HK-2 (cell line): ENCODE data around the gene SLF2.

Experiments
- DNase-seq: peaks from one replicate; pipeline ENCODE4 v3.0.0-alpha.2; 2018; ENCODE audit not compliant: unreplicated experiment

SLF2 gene

DNA sequence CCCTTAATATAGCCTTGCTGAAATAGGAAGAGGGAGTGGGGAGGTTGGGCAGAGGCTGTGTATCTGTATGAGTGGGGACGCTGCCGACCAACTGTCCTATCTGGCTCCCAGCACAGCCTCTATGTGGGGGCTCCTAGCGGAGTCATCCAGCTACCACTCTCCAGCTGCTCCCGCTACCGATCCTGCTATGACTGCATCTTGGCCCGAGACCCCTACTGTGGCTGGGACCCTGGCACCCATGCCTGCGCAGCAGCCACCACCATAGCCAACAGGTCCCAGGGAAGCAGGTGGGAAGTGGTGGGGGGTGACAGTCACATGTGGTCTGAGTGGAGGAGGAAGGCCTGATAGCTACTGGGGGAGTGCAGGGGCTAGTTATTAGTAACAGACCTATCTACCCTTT is 67.9 kb downstream of the SLF2 start:
- no peak for DNase-seq

DNA sequence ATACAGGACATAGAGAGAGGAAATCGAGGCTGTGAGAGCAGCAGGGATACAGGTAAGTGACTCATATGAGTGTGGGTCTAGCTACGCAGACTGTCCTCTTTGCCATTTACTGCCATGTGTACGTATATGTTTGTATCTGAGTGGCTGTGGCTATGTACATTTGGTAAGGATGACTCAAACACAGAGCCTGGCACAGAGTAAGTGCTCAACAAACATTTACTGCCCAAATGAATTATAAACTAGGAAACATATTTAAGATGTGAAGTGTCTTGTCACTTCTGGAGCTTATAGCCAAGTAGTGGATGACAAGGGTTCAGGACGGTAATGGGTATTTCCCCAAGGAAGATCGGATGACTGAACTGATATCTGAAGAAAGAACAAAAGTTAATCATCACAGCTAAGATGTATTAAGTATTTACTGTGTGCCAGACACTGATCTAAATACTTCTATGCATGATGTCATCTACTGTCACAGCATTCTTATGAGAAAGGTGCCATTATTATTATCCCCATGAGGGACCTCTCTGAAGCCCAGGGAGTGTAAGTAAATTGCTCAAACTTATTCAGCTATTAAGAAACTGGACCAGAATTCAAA is 68.5 kb downstream of the SLF2 start:
- DNase-seq: peak; percentile 48

DNA sequence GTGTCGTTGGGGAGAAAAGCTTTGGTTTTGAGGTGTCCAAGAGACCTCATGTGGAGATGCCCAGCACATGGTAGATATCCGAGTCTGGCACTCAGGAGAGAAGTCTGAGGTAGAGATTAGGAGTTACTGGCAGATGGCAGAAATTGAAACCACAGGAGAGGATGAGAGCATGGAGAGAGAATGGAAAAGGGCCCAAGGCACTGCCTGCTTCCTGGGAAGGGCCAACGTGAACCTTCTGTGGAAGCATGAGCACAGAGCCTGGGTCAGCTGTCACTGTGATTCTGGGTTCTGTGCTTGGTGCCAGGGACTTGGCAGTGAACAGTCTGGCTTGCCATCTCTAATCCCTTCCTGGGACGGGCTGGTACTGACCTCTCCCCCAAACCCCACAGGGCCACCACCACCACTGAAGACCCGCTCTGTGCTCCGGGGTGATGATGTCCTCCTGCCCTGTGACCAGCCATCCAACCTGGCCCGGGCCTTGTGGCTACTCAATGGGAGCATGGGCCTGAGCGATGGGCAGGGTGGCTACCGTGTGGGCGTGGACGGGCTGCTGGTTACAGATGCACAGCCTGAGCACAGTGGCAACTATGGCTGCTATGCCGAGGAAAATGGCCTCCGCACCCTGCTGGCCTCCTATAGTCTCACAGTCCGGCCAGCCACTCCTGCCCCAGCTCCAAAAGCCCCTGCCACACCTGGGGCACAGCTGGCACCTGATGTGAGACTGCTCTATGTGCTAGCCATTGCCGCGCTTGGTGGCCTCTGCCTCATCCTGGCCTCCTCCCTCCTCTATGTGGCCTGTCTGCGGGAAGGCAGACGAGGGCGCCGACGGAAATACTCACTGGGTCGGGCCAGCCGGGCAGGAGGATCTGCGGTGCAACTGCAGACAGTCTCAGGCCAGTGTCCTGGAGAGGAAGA is 70.4 kb downstream of the SLF2 start:
- no peak for DNase-seq

DNA sequence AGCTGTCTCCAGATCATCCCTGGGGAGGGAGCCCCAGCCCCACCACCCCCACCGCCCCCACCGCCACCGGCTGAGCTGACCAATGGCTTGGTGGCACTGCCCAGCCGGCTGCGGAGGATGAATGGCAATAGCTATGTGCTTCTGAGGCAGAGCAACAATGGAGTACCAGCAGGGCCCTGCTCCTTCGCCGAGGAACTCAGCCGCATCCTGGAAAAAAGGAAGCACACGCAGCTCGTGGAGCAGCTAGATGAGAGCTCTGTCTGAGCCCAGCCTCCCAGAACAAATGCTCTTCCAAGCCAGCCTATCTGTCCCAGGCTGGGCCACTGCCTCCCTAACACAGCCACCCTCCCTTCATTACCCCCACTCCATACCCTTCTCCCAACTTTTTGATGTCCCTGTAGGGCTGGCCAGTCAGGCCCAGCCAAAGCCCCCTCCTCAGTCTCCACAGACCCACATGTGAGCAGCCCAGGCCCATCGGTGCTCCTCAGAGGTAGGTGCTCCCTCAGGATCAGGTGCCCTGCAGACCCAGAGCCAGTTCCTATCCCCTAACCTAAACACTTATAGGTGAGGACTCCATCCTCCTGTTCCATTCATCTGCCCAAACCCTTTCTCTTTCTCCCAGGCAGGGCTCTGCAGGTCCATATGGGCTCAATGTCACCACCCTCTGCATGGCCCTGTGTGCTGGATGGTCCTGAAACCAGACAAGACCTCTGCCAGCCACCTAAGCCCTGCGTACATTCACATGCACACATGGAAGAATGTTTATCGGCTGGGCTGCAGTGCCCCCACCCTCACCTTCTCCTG is 71.3 kb downstream of the SLF2 start:
- no peak for DNase-seq

DNA sequence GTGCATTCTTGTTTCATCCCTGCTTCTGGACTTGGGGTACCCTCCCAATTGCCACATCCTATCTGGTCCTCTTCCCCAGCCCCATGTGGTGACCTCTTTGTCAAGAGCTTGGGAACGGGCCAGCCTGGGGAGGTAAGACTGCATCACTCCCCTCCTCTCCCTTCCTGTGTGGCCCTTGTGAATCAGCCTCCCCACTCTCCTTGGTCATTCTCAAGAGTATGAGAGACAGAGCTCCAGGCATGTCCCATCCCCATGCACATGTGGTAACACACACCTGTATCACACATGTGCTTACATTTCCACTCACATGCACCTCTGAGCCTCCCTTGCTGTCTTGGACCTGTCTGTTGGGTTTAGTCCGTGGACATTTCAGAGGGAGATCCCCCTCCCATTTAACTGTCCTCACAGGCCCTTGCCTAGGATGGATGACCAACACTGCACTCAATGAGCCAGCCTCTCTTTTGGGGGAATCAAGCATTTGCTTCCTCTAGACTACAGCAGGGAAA is 72.0 kb downstream of the SLF2 start:
- no peak for DNase-seq

DNA sequence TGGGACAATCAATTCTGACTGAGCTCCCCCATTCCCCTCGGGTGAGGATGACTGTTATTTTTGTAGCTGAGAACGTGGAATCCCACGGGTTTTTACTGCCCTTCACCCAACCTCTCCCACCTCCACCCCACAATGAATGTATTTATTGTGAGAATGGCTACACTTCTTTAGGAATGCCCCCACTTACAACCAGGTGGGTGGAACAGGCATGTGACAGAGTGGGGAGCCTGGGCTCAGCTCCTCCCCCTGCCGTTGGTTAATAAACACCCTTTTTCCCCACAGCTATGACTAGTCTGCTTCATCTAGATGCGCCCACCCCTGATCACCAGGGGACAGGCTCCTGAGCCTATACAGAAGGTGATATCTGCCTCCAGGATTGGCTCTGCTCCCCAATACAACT is 72.6 kb downstream of the SLF2 start:
- DNase-seq: no peak

DNA sequence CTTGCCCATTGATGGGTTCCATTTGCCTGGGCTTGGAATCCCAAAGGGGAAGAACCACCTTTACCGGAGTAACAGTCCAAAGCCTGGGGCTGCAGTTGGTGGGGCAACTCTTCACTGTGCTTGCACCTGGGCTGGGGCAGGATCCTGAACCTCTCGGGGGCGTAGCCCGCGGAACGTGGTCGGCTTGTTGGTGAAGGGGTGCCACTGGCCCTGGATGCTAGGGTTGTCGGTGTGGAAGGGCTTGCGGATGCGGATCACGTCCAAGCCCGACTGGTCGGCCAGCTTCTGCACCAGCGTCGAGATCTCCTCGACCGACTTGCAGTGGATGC is 73.8 kb downstream of the SLF2 start:
- no peak for DNase-seq

DNA sequence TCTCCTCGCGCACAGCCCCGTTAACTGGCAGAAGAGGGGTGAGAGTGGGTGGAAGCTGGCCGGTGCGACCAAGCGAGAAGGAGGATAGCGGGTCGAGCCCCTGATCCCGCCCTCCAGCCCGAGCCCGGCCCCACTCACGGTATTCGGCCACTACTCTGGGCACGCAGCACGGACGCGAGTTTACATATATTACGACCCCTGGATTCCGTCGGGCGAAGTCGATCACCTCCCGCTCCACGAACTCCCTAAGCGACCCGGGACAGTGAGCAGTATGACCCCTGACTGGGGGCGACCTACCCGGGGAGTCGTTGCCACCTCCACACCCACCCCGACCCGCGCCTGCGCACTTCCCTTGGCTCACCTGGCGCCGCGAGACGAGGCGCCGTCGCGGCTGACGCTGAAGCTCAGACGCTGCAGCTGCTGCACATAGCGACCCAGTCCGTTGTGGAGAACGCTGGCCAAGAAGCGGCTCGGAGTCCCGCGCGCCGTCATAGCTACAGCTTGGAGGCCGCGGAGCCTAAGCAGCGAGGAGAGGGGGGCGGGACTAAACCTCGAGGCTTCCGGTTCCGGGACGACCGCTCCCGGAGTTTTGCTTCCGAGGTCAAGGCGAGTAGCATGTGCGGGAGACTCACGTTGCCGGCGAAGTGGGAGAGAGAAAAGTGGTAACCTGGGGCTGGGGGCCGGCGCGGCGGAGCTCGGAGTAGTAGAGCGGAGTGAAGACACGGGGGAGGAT is 74.4 kb downstream of the SLF2 start, which contains the start of the genes MRPL43 and TWNK:
Gene MRPL43 (minus strand): TSS at position 546 of the 733 bp plus-strand sequence. CDS start 54 bp downstream, at position 492.
Gene TWNK (plus strand): TSS at position 592 of the 733 bp plus-strand sequence. CDS start 668 bp downstream, outside the sequence.
- DNase-seq: peak; percentile 87

DNA sequence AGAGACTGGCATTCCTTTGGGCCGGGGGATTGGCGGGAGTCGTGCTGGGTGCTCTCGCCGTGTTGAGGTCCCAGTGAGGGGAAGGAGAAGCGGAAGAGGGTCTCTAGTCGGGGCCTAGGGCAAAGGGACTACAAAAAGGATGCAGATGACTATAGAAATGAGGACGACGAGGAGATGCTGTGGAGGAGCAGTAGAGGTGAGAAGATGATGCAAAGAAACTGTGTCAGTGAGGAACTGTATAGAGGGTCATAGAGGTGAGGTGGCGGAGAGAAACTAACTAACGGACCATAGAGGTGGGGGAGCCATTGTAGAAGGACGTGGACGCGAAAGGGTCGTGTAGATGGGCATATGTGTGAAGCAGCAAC is 74.9 kb downstream of the SLF2 start:
- DNase-seq: no peak

DNA sequence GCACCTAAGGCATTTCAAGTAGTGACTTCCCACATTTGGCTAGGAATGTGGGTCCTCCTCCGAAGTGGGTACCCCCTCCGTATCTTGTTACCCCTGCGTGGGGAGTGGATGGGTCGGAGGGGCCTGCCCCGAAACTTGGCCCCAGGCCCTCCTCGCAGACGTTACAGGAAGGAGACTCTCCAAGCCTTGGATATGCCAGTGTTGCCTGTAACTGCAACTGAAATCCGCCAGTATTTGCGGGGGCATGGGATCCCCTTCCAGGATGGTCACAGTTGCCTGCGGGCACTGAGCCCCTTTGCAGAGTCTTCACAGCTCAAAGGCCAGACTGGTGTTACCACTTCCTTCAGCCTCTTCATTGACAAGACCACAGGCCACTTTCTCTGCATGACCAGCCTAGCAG is 75.4 kb downstream of the SLF2 start:
- DNase-seq: no peak

DNA sequence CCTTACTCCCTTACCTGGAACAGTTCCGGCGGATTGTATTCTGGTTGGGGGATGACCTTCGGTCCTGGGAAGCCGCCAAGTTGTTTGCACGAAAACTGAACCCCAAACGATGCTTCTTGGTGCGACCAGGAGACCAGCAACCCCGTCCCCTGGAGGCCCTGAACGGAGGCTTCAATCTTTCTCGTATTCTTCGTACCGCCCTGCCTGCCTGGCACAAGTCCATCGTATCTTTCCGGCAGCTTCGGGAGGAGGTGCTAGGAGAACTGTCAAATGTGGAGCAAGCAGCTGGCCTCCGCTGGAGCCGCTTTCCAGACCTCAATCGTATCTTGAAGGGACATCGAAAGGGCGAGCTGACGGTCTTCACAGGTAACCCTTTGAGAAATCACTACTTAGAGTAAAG is 76.3 kb downstream of the SLF2 start:
- no peak for DNase-seq

DNA sequence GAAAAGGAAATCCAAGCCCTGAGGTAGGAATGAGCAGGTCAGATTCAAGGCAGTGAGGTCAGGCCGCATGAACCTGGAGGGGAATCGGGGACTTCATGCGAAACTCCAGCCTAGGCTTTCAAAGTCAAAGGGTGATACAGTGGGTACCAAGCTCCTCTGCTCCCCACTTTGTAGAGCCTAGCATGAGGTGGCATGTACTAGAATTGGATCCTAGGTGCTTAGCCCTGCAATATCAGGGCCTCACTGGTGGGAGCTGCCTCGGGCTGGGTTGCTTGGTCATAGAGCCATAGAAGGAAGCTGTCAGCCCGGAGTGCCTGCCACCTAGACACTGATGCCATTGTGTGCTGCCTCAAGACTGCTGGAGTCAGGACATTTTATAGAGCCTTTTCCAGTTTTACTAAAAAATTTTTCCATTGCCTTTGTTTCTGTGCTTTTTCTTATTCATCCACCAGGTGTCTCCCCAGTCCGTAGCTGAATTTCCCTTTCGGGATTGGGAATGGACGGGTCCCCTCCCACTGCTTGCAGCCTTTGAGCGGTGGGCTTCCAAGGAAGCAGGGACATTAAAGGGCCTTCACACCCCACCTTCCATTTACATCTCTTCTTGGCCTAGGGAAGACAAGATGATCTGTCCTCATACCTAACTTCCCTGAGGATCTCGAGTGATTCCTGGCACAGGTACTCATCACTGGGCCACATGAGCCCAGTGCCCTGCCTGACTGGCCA is 81.4 kb downstream of the SLF2 start:
- DNase-seq: no peak

DNA sequence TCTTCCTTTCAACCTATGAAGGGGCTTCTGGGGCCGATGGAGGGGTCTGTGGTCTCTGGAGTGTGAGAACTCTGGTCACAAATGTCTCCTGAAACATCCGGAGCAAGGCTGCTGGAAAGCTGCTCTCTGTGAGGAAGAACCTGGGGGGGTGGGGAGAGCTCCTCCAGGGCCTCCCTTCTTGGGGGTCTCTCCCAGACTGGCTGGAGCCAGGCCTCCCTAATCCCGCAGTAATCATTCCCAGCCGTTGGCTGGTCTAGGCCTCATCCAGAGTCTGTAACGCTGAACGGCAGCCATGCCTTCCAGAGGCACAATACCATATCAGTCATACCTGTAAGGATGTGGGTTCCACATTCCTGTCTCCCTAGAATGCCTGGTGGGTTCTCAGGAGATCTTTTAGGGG is 82.4 kb downstream of the SLF2 start:
- DNase-seq: no peak

DNA sequence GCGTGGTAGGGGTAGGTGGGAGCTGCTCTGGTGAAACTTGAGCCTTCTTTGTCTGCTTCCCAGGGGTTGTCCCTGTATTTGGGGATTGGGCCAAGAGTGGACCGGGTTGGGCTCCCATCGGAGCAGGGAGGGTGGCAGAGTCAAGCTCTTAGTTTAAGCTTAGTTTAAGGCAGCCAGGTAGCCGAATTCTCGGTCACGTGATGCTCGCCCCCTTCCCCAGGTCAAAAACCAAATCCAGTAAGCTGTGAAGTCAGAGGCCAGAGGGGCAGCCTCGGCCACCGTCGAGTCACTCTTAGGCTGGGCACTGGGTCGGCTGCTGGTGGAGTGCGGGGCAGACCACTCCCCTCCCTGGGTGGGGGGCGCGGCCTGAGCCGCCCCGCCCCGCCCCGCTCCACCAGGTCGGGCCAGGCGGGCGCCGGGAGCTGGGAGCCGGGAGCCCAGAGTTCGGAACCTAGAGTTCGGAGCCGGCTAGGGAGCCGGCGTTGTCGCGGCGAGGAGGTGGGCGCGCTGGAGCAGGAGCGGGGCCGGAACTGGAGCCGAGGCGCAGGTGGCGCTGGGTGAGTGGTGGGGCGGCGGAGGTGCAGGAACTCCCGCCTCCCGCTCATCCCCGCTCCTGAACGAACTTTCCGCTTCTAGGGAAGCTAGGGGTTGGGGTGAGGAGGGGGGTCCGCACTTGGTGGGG is 84.1 kb downstream of the SLF2 start:
- peak; percentile 62 for DNase-seq

DNA sequence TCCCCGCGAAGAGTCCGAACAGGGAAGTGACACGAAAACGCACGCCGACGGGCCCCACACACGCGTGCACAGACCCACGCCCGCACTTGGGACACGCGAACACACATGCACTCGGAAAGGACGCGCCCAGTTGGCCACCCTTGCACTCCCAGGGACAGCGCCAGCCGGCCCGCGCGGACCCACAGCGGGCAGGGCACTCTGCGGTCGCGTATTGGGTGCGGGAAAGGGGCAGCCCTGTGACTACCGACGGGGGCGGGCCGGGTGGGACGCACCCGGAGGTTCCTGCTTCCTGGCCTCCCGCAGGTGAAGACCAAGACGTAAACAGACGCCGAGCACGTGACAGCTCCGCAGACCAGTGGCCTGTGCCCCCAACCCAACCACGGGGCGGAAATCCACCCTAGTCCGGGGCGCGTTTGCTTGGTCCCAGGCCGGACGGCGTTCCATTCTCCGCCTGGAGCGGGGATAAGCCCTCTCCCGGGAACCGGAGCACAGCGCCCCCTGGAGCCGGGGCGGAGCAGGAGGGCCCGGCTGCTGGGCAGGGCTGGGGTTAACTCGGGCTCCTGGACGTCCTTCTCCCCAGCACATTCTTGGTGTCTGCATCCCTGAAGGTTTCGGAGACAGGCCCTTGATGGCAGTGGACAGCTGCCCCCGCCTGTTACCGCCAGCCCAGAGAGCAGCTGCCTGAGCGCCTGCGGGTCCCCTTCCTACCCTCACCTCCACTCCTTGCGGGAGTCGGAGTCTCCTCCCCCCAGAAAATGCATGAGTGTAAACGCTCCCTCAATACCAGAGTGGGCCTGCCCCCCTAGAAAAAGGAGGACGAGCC is 84.8 kb downstream of the SLF2 start:
- DNase-seq: peak; percentile 92

DNA sequence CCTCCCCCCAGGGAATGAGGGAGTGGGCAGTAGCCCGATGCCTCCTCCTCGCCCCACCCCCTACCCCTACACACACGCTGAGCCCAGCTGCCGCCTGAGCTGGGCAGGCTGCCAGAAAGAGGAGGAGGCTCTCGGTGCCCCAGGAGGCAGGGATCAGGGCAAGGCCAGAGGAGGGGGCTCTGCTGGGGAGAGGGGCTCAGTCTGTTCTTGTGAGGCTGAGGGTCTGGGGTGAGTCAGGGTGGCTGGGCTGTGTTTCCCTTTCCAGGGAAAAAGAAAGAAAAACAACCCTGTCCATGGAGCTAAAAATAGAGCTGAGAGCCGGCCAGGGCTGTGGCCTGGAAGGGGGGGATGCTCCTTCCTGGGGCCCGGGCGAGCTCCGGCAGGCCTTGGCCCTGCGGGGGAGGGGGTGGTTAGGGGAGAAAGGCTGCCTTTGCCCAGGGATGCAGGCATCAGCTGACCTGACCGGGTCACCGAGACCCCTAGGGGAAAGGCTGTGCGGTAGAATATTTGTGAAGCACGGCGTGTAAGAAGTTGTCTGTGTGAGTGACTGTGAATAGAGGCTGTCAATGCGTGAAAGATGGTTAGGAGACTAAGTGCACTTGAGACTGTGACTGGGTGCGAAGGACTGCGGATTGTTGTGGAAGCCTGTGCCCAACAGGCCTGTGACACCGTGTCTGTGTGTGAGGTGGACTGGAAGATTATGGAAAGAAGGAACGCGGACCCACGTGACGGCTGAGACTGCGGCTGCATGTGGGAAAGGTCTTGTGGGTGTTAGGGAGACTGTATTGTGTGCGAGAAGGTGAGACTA is 85.6 kb downstream of the SLF2 start:
- DNase-seq: peak; percentile 89

DNA sequence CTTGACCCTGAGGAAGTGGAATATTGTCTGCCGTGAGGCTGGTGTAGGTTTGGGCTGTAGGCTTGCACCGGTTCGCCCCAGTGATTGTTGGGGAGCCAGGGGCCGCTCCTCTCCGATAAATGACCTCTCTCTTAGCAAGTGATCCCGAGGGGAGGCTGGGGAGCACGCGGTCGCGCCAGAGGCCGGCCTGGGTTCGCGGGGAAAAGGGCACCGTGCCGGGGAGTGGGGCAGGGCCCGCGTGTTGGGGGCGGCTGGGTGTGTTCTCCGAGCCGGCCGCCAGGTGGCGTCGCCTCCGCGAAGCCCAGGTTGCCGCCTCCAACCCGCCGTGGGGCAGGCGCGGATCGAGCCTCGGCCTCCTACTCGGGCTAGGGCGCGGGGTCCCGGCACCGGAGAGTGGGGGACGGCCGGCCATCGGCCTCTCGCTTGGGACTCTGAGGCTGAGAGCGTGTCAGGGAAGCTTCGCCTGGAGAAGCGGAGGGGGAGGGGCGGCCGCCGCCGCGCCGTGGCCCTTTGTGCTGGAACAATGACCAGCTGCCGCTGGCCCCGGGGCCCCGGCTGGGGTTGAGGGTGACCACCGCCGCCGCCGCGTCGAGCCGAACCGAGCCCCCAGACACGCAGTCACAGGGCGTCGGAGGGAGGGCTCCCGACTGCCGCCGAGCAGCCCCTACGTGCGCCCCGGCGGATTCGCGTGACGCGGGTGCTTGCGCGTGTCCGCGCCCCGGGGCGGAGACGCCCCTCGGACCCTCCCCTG is 86.4 kb downstream of the SLF2 start:
- DNase-seq: peak; percentile 85

DNA sequence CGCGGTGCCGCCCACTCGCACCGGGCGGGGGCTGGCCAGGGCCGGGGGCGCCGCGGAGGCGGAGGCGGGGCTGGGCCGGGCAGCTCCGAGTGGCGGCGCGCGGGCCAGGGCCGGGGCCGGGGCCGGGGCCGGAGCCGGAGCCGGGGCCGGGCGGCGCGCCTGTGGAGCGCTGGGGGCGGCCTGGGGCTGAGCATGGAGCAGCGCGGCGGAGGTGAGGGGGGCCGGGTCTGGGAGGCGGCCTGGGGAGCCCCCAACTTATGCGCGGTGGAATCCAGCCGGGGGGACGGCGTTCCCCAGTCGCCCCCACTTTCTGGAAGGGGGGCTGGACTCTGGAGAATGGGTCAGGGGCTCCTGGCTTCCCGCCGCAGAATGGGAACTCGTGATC is 87.0 kb downstream of the SLF2 start, which contains the start of gene LZTS2:
Gene LZTS2 (plus strand): TSS at position 67 of the 385 bp plus-strand sequence. CDS start 2,731 bp downstream, outside the sequence.
- no peak for DNase-seq
